Smooth muscle cell (in vitro differentiated cells): Measurements from ENCODE around the gene CAD. TPM values are rescaled to one million over a fixed set of nuclear protein-coding genes. Genes with fewer than 3 reads are reported as not detected.

ENCODE experiments used
- DNase-seq: peaks from one replicate; lab custom pipeline; 2025; ENCODE audit not compliant: unreplicated experiment; lab: John Stamatoyannopoulos, UW
- H2AFZ ChIP-seq: fragments of 200-600 bp; sonication (generic); 2 replicates; pipeline ENCODE4 v1.6.0; 2016; ENCODE audit warnings: antibody characterized with exemption, low read depth, mild to moderate bottlenecking
- H3F3A ChIP-seq: fragments of 200-600 bp; sonication (generic); 2 replicates; pipeline ENCODE4 v1.6.0; 2017; ENCODE audit warnings: antibody characterized with exemption, low read depth
- H3K27ac ChIP-seq: fragments of 200-600 bp; sonication (generic); 2 replicates; pipeline ENCODE4 v1.5.1; 2016; ENCODE audit warnings: low read depth, mild to moderate bottlenecking
- H3K27me3 ChIP-seq: fragments of 200-600 bp; sonication (generic); 2 replicates; pipeline ENCODE4 v1.6.1; 2016; ENCODE audit warnings: low read depth, mild to moderate bottlenecking
- H3K36me3 ChIP-seq: fragments of 200-600 bp; sonication (generic); 2 replicates; pipeline ENCODE4 v1.5.1; 2016; ENCODE audit warnings: low read depth
- H3K4me1 ChIP-seq: fragments of 200-600 bp; sonication (generic); 2 replicates; pipeline ENCODE4 v1.5.1; 2016; ENCODE audit warnings: low read depth
- H3K4me2 ChIP-seq: fragments of 200-600 bp; sonication (generic); 2 replicates; pipeline ENCODE4 v1.6.0; 2016; ENCODE audit warnings: mild to moderate bottlenecking
- H3K4me3 ChIP-seq: fragments of 200-600 bp; sonication (generic); 2 replicates; pipeline ENCODE4 v1.5.1; 2016; ENCODE audit warnings: mild to moderate bottlenecking
- H3K79me2 ChIP-seq: fragments of 200-600 bp; sonication (generic); 2 replicates; pipeline ENCODE4 v1.6.0; 2016; ENCODE audit warnings: low read depth, mild to moderate bottlenecking
- H3K9ac ChIP-seq: fragments of 200-600 bp; sonication (generic); 2 replicates; pipeline ENCODE4 v1.6.0; 2016; ENCODE audit warnings: low read depth
- H3K9me3 ChIP-seq: fragments of 200-600 bp; sonication (generic); replicated peaks from 2 replicates; pipeline ENCODE4 v1.5.1; 2016; ENCODE audit warnings: low read depth
- H4K20me1 ChIP-seq: fragments of 200-600 bp; sonication (generic); 2 replicates; pipeline ENCODE4 v1.6.0; 2016; ENCODE audit warnings: low read depth
- WGBS: methylation state at CpG from one replicate; pipeline ENCODE4 v1.1.7; 2016; ENCODE audit warnings: low lambda C conversion rate; 5-methylcytosine and 5-hydroxymethylcytosine counted together
- polyA plus RNA-seq: library from polyadenylated mRNA; unstranded; fragments of >200 nt; fragmentation: Nextera tagmentation; extraction: Ambion mirVana; gene quantifications from 2 replicates; pipeline ENCODE4 v1.2.1, GENCODE V29; 2016
- total RNA-seq: library from RNA; depleted of rRNA; stranded (reverse); fragments of >200 nt; gene quantifications from 2 replicates; pipeline ENCODE4 v1.2.3, GENCODE V29; 2014
- TF ChIP-seq, protein P1 (sequence below): fragments of 200-600 bp; sonication (generic); IDR thresholded peaks from 2 replicates; pipeline ENCODE4 v1.5.1; 2017; ENCODE audit warnings: borderline replicate concordance, mild to moderate bottlenecking, antibody characterized with exemption; ENCODE audit not compliant: insufficient read depth, poor library complexity, severe bottlenecking

CAD gene
- total and polyA plus RNA-seq, 2 experiments from 2014 or later: 20.3 to 34.3 TPM

DNA sequence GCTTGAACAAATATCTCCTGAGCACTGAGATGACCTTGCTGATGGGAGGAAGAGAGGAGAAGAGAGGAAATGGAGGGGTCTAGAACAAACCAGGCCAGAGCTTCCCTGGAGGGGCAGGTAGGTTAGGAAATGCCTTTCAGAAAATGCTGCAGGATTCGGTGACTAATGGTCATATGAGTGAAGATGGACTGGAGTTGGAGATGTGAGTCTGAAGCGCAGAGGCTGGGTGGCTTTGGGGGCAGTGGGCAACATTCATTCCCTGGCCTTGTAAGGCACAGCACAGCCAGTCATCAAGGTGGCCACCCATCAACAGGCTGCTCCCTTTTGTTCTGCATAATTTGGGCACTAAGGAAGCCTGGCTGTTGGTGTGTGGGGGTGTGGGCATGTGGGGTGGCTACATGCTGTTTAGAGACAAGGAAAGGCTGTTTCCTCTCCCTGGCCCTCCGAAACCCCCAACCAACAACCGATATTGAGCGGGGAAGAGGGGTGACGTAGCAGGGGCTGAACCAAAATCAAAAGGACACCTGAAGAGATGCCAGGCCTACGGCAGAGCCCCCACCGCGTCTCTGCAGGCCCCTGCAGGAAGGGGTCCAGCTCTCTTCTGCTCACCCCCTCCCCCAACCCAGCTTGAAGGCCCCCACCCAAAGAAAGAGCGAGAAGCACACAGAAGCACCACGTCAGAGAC lies 44.2 kb downstream of the CAD start:
- H3K4me2 ChIP-seq: peak overlapping the region; percentile 88
- H3K27me3 ChIP-seq: peaks cover 95% of the 10 kb centered on the region
- TF ChIP-seq, protein P1, sequence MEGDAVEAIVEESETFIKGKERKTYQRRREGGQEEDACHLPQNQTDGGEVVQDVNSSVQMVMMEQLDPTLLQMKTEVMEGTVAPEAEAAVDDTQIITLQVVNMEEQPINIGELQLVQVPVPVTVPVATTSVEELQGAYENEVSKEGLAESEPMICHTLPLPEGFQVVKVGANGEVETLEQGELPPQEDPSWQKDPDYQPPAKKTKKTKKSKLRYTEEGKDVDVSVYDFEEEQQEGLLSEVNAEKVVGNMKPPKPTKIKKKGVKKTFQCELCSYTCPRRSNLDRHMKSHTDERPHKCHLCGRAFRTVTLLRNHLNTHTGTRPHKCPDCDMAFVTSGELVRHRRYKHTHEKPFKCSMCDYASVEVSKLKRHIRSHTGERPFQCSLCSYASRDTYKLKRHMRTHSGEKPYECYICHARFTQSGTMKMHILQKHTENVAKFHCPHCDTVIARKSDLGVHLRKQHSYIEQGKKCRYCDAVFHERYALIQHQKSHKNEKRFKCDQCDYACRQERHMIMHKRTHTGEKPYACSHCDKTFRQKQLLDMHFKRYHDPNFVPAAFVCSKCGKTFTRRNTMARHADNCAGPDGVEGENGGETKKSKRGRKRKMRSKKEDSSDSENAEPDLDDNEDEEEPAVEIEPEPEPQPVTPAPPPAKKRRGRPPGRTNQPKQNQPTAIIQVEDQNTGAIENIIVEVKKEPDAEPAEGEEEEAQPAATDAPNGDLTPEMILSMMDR: no peak
- H3K9ac ChIP-seq: no peak overlapping the region
- no peaks in the 10 kb centered on the region for H3K9me3 ChIP-seq
- peaks cover 18% of the 10 kb centered on the region for H3K4me1 ChIP-seq
- DNase-seq: no peak
- no peak overlapping the region for H2AFZ ChIP-seq
- no peaks in the 10 kb centered on the region for H3K79me2 ChIP-seq
- no peaks in the 10 kb centered on the region for H3F3A ChIP-seq
- no peak overlapping the region for H3K27ac ChIP-seq
- WGBS: 59% methylated on average over 10 of the region's 11 CpGs
- no peaks in the 10 kb centered on the region for H4K20me1 ChIP-seq
- no peak overlapping the region for H3K4me3 ChIP-seq
- no peaks in the 10 kb centered on the region for H3K36me3 ChIP-seq

DNA sequence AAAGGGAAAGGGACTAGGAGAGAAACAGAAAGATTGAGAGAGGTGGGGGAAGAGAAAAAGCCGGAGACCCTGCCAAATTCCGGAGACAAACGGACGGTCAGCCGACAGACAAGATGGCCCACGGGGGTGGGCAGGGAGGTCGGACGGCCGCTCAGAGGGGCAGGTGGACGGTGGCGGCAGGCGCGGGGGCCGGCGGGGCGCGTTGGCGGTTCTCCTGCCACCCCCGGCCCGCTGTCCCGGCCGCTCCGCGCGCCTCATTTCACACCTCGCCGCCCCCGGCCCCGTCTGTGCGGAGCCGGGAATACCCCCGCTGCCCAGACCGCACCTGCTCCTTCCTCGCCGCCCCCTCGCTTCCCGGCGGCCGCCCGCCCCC lies 44.7 kb downstream of the CAD start:
- peak overlapping the region; percentile 88 for H3K4me2 ChIP-seq
- WGBS: 8% methylated on average over 12 of the region's 40 CpGs

DNA sequence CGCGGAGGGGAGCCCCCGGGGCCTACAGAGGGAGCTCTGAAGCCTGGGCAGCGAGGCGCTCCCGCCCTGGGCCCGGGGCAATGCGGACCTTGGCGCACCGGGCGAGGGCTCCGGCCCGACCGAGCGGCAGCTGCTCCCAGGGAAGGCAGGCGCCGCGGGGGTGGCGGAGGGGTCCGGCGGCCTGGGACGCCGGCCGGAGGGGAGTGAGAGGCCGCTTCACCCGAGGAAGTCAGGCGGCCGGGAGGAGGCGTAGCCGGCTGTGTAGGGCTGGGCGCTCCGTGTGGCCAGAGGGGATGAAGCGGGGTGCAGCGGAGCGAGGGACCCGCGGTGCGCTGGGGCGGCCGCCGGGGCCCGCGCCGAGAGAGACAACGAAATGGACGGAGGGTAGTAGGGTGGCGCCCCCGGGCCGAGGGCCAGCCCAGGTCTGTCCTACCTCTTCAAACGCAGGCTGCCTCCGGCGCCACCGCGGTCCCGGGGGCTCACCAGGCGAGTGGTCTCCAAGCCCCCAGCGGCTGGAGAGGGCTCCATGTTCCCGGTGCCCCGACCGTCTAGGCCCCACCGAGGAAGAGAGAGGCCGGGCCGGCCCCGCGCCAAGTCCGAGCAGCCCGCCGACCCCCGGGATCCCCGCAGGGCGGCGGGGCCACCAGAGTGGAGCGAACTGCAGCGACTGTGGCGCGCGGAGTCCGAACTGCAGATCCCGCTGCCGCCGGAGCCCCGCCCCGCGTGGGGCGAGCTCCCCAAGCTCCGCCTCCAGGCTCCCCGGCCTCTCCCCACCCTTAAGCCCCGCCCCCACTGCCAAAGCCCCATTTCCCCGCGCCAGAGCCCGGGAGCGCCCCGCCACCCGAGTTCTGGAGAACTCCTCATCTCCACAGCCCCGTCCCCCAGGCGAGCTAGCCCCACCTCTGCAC lies 45.5 kb downstream of the CAD start, which contains the start of gene SLC30A3:
Gene SLC30A3, minus strand, starts transcription at position 669 of the 908 bp plus-strand sequence. Its CDS starts 141 bp downstream, at position 528.
- H3K27me3 ChIP-seq: peaks cover 95% of the 10 kb centered on the region
- H3K4me3 ChIP-seq: peak within 1 kb of the TSS; percentile 46
- H3K4me1 ChIP-seq: peaks cover 18% of the 10 kb centered on the region
- H3F3A ChIP-seq: no peaks in the 10 kb centered on the region
- no peaks in the 10 kb centered on the region for H4K20me1 ChIP-seq
- H3K27ac ChIP-seq: no peak within 1 kb of the TSS
- WGBS: 2% methylated on average over 77 of the region's 96 CpGs
- peak within 1 kb of the TSS; percentile 88 for H3K4me2 ChIP-seq
- H3K9ac ChIP-seq: no peak within 1 kb of the TSS
- no peaks in the 10 kb centered on the region for H3K36me3 ChIP-seq
- DNase-seq: peak; percentile 15
- TF ChIP-seq, protein P1: no peak
- H3K9me3 ChIP-seq: no peaks in the 10 kb centered on the region
- no peaks in the 10 kb centered on the region for H3K79me2 ChIP-seq
- H2AFZ ChIP-seq: no peak within 1 kb of the TSS

More for the DNA sequence above, 44.7 kb downstream of the CAD start:
- H3K79me2 ChIP-seq: no peaks in the 10 kb centered on the region
- H3K9ac ChIP-seq: no peak overlapping the region
- no peaks in the 10 kb centered on the region for H3K36me3 ChIP-seq
- H4K20me1 ChIP-seq: no peaks in the 10 kb centered on the region
- TF ChIP-seq, protein P1: no peak
- H3K27me3 ChIP-seq: peaks cover 95% of the 10 kb centered on the region
- no peak overlapping the region for H3K4me3 ChIP-seq
- no peak overlapping the region for H3K27ac ChIP-seq
- H2AFZ ChIP-seq: no peak overlapping the region
- H3K9me3 ChIP-seq: no peaks in the 10 kb centered on the region
- H3F3A ChIP-seq: no peaks in the 10 kb centered on the region
- H3K4me1 ChIP-seq: peaks cover 18% of the 10 kb centered on the region
- no peak for DNase-seq
